ENCODE measurements around the gene ENO1. TPM values are rescaled to one million over a fixed set of nuclear protein-coding genes. Genes with fewer than 3 reads are reported as not detected.
A peak's percentile ranks its signal among the peaks of the same experiment; 100 is the strongest.

The ENO1 gene
- total and polyA plus RNA-seq, 4 donors: 270 to 499 (median 380) TPM

DNA sequence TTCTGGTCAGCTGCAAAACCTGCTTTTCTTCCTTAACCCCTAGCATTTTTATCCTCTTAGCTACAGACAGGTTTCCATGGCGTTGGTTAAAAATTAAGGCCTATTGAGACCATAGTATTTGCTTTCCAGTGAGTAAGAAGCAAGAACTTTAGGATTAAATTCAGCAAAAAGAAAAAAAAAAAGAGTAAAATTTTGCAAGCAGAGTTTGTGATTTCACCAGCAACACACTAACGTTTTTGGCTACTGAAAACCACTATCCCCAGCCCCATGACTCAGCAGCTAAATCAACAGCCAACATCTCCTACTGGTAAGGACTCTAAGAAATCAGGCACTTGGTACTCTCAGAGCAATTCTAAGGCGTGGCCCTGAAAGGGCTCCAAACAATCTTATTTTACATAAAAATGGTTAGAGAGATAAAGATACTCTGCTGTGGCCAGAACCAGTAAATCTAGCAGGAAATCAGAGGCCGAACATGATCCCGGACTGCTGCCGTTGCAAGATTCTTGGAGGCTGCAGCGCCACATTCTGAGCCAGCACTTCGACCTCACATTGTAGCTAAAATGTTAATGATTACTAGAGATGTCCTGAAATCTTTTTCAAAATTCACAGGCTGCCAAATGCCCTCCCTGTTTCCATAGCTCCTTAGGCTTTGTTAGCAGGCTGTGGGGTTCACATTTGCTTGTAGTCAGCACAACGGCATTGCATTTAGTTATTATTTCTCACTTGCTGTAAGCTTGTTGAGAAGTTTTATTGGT, 1.6 kb upstream of the ENO1 start (continued):
- TF ChIP-seq HNF4A (conservative IDR thresholded peaks at IDR 0.05) (peak; percentile 59 to 80), NR2F2 (IDR thresholded peaks at IDR 0.05) (peak; percentile 16), EGR1 (IDR thresholded peaks at IDR 0.05; ENCODE audit: low read depth in 2 of 2) (no peak), TAF1 (conservative IDR thresholded peaks at IDR 0.05) (peak; percentile 51), REST (IDR thresholded peaks at IDR 0.05) (peak; percentile 58), GABPA (IDR thresholded peaks at IDR 0.05 in 1 of 2, conservative IDR thresholded peaks at IDR 0.05 in 1 of 2) (peak in 1 of 2 donors; percentile 44), RAD21 (IDR thresholded peaks at IDR 0.05) (peak; percentile 9 to 38)
- TF ChIP-seq, protein P1, sequence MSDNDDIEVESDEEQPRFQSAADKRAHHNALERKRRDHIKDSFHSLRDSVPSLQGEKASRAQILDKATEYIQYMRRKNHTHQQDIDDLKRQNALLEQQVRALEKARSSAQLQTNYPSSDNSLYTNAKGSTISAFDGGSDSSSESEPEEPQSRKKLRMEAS (IDR thresholded peaks at IDR 0.05): peak; percentile 60

- H3K9ac ChIP-seq (ENCODE audit: low read depth in 1 of 2, low read length in 2 of 2): peak overlapping the region; percentile 39 to 81
- H3K36me3 ChIP-seq (ENCODE audit: control insufficient read depth in 4 of 4, insufficient read depth in 3 of 4, low read depth in 1 of 4, low read length in 3 of 4): peaks cover 0 to 6% (median 3%) of the 10 kb centered on the region in 4 donors
- no peaks in the 10 kb centered on the region for H3K27me3 ChIP-seq (ENCODE audit: control insufficient read depth in 4 of 4, insufficient read depth in 4 of 4, low read length in 3 of 4)
- TF ChIP-seq RXRA (IDR thresholded peaks at IDR 0.05): no peak
- TF ChIP-seq EGR1 (IDR thresholded peaks at IDR 0.05; ENCODE audit: low read depth in 2 of 2): no peak
- no peak for TF ChIP-seq REST (IDR thresholded peaks at IDR 0.05)
- TF ChIP-seq RAD21 (IDR thresholded peaks at IDR 0.05): no peak
- no peak for TF ChIP-seq SP1 (IDR thresholded peaks at IDR 0.05)
- TF ChIP-seq JUND (IDR thresholded peaks at IDR 0.05): no peak
- TF ChIP-seq, protein P1 (IDR thresholded peaks at IDR 0.05): no peak
- TF ChIP-seq ATF3 (IDR thresholded peaks at IDR 0.05): no peak
- TF ChIP-seq HNF4G (IDR thresholded peaks at IDR 0.05): no peak
- TF ChIP-seq HNF4A (conservative IDR thresholded peaks at IDR 0.05): no peak
- TF ChIP-seq FOXA2 (IDR thresholded peaks at IDR 0.05): no peak
- no peak for TF ChIP-seq NR2F2 (IDR thresholded peaks at IDR 0.05)
- TF ChIP-seq, protein P2, sequence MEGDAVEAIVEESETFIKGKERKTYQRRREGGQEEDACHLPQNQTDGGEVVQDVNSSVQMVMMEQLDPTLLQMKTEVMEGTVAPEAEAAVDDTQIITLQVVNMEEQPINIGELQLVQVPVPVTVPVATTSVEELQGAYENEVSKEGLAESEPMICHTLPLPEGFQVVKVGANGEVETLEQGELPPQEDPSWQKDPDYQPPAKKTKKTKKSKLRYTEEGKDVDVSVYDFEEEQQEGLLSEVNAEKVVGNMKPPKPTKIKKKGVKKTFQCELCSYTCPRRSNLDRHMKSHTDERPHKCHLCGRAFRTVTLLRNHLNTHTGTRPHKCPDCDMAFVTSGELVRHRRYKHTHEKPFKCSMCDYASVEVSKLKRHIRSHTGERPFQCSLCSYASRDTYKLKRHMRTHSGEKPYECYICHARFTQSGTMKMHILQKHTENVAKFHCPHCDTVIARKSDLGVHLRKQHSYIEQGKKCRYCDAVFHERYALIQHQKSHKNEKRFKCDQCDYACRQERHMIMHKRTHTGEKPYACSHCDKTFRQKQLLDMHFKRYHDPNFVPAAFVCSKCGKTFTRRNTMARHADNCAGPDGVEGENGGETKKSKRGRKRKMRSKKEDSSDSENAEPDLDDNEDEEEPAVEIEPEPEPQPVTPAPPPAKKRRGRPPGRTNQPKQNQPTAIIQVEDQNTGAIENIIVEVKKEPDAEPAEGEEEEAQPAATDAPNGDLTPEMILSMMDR (IDR thresholded peaks at IDR 0.05; ENCODE audit: low read depth, low read length, missing input control): no peak
- no peak for TF ChIP-seq ZBTB33 (IDR thresholded peaks at IDR 0.05)
- no peak for TF ChIP-seq FOXA1 (IDR thresholded peaks at IDR 0.05)
- no peak for TF ChIP-seq TAF1 (conservative IDR thresholded peaks at IDR 0.05)
- no peak for TF ChIP-seq GABPA (IDR thresholded peaks at IDR 0.05 in 1 of 2, conservative IDR thresholded peaks at IDR 0.05 in 1 of 2)
- no peak for TF ChIP-seq YY1 (IDR thresholded peaks at IDR 0.05)
- 19% methylated on average over 11 of the region's 11 CpGs for WGBS
- peak overlapping the region; percentile 11 to 79 (median 40) for H3K4me3 ChIP-seq (ENCODE audit: low read depth in 1 of 3, low read length in 3 of 3)
- H3K4me1 ChIP-seq (ENCODE audit: control insufficient read depth in 4 of 4, insufficient read depth in 4 of 4, low read length in 3 of 4): peaks cover 9 to 44% (median 26%) of the 10 kb centered on the region in 4 donors
- H3K9me3 ChIP-seq (ENCODE audit: control insufficient read depth in 4 of 4, low read length in 3 of 4): no peaks in the 10 kb centered on the region
- peak overlapping the region; percentile 98 to 100 for H3K27ac ChIP-seq (ENCODE audit: low read depth in 1 of 2, low read length in 2 of 2)
- DNase-seq (ENCODE audit: low spot score): no peak
Observed at GRCh38 chr1:8879464-8879921, 1.0 kb upstream of the ENO1 start.
